SK-N-MC (cell line): Measurements from ENCODE around the gene MYRFL.

ENCODE experiments used
- EZH2 ChIP-seq: fragments of 200-600 bp; sonication (generic); IDR thresholded peaks from one replicate; pipeline ENCODE4 v1.6.1; 2017; ENCODE audit warnings: antibody characterized with exemption
- FOXP2 ChIP-seq: optimal IDR thresholded peaks from 2 replicates; pipeline ENCODE3; 2011; ENCODE audit warnings: mild to moderate bottlenecking, moderate library complexity; ENCODE audit not compliant: insufficient read depth; ENCODE audit errors: extremely low read length, control extremely low read depth
- POLR2AphosphoS5 ChIP-seq: IDR thresholded peaks from 2 replicates; pipeline ENCODE4 v1.6.1; 2012; ENCODE audit warnings: mild to moderate bottlenecking, low read depth, low read length, borderline replicate concordance

- no peak for TF ChIP-seq EZH2
- no peak for TF ChIP-seq POLR2AphosphoS5
- no peak for TF ChIP-seq FOXP2
These were observed 78.5 kb downstream of the MYRFL start for GRCh38 chr12:69903548-69903947.
